ENCODE data around the gene SLC22A15. TPM values are rescaled to one million over a fixed set of nuclear protein-coding genes. Genes with fewer than 3 reads are reported as not detected.
"Not testable (repeated sequence)": the region's sequence is repeated elsewhere in the genome, so short reads cannot be mapped to it uniquely, and the experiment has no call there.

The SLC22A15 gene
- total RNA-seq, 2 experiments from 2014 or later = 0.08 to 0.22 TPM

GRCh38 chr1:115958866-115959265 is 17.4 kb upstream of the SLC22A15 start:
- ChIA-PET POLR2A (no interaction called here), CTCF (no interaction called here)
- H3K27me3 Mint-ChIP-seq = peaks cover 73% of the 10 kb centered on the region
- H3K27me3 ChIP-seq (ENCODE audit: control insufficient read depth in 1 of 2, insufficient read depth in 2 of 2, low read length in 2 of 2) = peaks cover 3 to 19% of the 10 kb centered on the region in 2 experiments
- ATAC-seq (ENCODE audit: poor library complexity) = no peak
- no peak overlapping the region for H3K27ac ChIP-seq (ENCODE audit: low read depth in 1 of 2, low read length in 2 of 2)
- H3K4me1 ChIP-seq (ENCODE audit: insufficient read depth, low read length) = no peaks in the 10 kb centered on the region
- no peak for DNase-seq
- no peak overlapping the region for H3K4me3 Mint-ChIP-seq
- no peaks in the 10 kb centered on the region for H3K4me1 Mint-ChIP-seq (ENCODE audit: low read depth)
- no peaks in the 10 kb centered on the region for H3K36me3 Mint-ChIP-seq (ENCODE audit: low read depth)
- no peak for TF ChIP-seq CTCF (IDR thresholded peaks at IDR 0.05)
- no peaks in the 10 kb centered on the region for H3K9me3 Mint-ChIP-seq
- H3K9me3 ChIP-seq (ENCODE audit: control insufficient read depth in 1 of 2, insufficient read depth in 1 of 2, low read length in 2 of 2) = no peaks in the 10 kb centered on the region
- H3K36me3 ChIP-seq (ENCODE audit: insufficient read depth, low read length) = no peaks in the 10 kb centered on the region
- no peak overlapping the region for H3K4me3 ChIP-seq (ENCODE audit: low read length)
- H3K27ac Mint-ChIP-seq = no peak overlapping the region
- intact Hi-C loops (cut with DNase I, micrococcal nuclease) = no loop called here

GRCh38 chr1:115969509-115969908 is 6.8 kb upstream of the SLC22A15 start:
- Histone ChIP-seq H3K27me3 (ENCODE audit: control insufficient read depth in 1 of 2, insufficient read depth in 2 of 2, low read length in 2 of 2) (peaks cover 10 to 26% of the 10 kb centered on the region in 2 experiments), H3K27ac (ENCODE audit: low read depth in 1 of 2, low read length in 2 of 2) (no peak overlapping the region), H3K4me1 (ENCODE audit: insufficient read depth, low read length) (no peaks in the 10 kb centered on the region), H3K36me3 (ENCODE audit: insufficient read depth, low read length) (no peaks in the 10 kb centered on the region), H3K4me3 (ENCODE audit: low read length) (no peak overlapping the region), H3K9me3 (ENCODE audit: control insufficient read depth in 1 of 2, insufficient read depth in 1 of 2, low read length in 2 of 2) (no peaks in the 10 kb centered on the region)
- no peak for DNase-seq
- no peaks in the 10 kb centered on the region for H3K36me3 Mint-ChIP-seq (ENCODE audit: low read depth)
- no peaks in the 10 kb centered on the region for H3K9me3 Mint-ChIP-seq
- H3K27ac Mint-ChIP-seq = no peak overlapping the region
- no peak overlapping the region for H3K4me3 Mint-ChIP-seq
- intact Hi-C loops (cut with DNase I, micrococcal nuclease) = no loop called here
- CTCF ChIA-PET = no interaction called here
- no peaks in the 10 kb centered on the region for H3K4me1 Mint-ChIP-seq (ENCODE audit: low read depth)
- POLR2A ChIA-PET = no interaction called here
- TF ChIP-seq CTCF (IDR thresholded peaks at IDR 0.05) = no peak
- peaks cover 80% of the 10 kb centered on the region for H3K27me3 Mint-ChIP-seq
- ATAC-seq (ENCODE audit: poor library complexity) = no peak

GRCh38 chr1:115971778-115972177 is 4.5 kb upstream of the SLC22A15 start:
- H3K36me3 ChIP-seq (ENCODE audit: insufficient read depth, low read length); H3K36me3 Mint-ChIP-seq (ENCODE audit: low read depth); H3K4me1 ChIP-seq (ENCODE audit: insufficient read depth, low read length); H3K9me3 ChIP-seq (ENCODE audit: control insufficient read depth in 1 of 2, insufficient read depth in 1 of 2, low read length in 2 of 2); intact Hi-C loops (cut with DNase I, micrococcal nuclease); DNase-seq; POLR2A ChIA-PET; H3K4me3 ChIP-seq (ENCODE audit: low read length); CTCF ChIA-PET; H3K27ac ChIP-seq (ENCODE audit: low read depth in 1 of 2, low read length in 2 of 2); H3K4me3 Mint-ChIP-seq; ATAC-seq (ENCODE audit: poor library complexity); H3K9me3 Mint-ChIP-seq; H3K4me1 Mint-ChIP-seq (ENCODE audit: low read depth); H3K27ac Mint-ChIP-seq: not testable (repeated sequence)
- peaks cover 18 to 33% of the 10 kb centered on the region in 2 experiments for H3K27me3 ChIP-seq (ENCODE audit: control insufficient read depth in 1 of 2, insufficient read depth in 2 of 2, low read length in 2 of 2)
- H3K27me3 Mint-ChIP-seq = peaks cover 74% of the 10 kb centered on the region

- no peaks in the 10 kb centered on the region for H3K9me3 Mint-ChIP-seq
- Histone ChIP-seq H3K27ac (ENCODE audit: low read depth in 1 of 2, low read length in 2 of 2) (no peak overlapping the region), H3K4me3 (ENCODE audit: low read length) (no peak overlapping the region), H3K36me3 (ENCODE audit: insufficient read depth, low read length) (no peaks in the 10 kb centered on the region), H3K9me3 (ENCODE audit: control insufficient read depth in 1 of 2, insufficient read depth in 1 of 2, low read length in 2 of 2) (peaks cover 0 to 6% of the 10 kb centered on the region in 2 experiments), H3K27me3 (ENCODE audit: control insufficient read depth in 1 of 2, insufficient read depth in 2 of 2, low read length in 2 of 2) (peaks cover 16 to 44% of the 10 kb centered on the region in 2 experiments), H3K4me1 (ENCODE audit: insufficient read depth, low read length) (peaks cover 6% of the 10 kb centered on the region)
- no peak for TF ChIP-seq CTCF (IDR thresholded peaks at IDR 0.05)
- ChIA-PET CTCF (interaction anchor here (0.7 kb wide), 1 partner anchor 678 kb away, joined by 6 read pairs; no protein-coding TSS in a partner anchor), POLR2A (no interaction called here)
- H3K4me3 Mint-ChIP-seq = no peak overlapping the region
- no peaks in the 10 kb centered on the region for H3K36me3 Mint-ChIP-seq (ENCODE audit: low read depth)
- intact Hi-C loops (cut with DNase I, micrococcal nuclease) = no loop called here
- H3K4me1 Mint-ChIP-seq (ENCODE audit: low read depth) = peaks cover 6% of the 10 kb centered on the region
- peaks cover 77% of the 10 kb centered on the region for H3K27me3 Mint-ChIP-seq
- H3K27ac Mint-ChIP-seq = no peak overlapping the region
- no peak for DNase-seq
- no peak for ATAC-seq (ENCODE audit: poor library complexity)
Measured at GRCh38 chr1:115973154-115973553, 3.2 kb upstream of the SLC22A15 start.
